GM13977 (cell line): ENCODE results near the gene NACC1.

Experiments
- DNase-seq: peaks from one replicate; pipeline ENCODE4 v3.0.0; 2012; ENCODE audit warnings: low spot score
- in situ Hi-C: fragments of 300-500 bp; cut with MboI; formaldehyde crosslinking; loops from one replicate; pipeline ENCODE4 v1.12.0; 2022; ENCODE audit warnings: low sequenced_read_pairs, low pct_unique_long_range_greater_than_20kb, mixed read lengths, inconsistent platforms; ENCODE audit not compliant: unreplicated experiment
- TF ChIP-seq, protein P1 (sequence below): IDR thresholded peaks from 2 replicates; pipeline ENCODE4 v1.5.1; 2012; ENCODE audit warnings: mild to moderate bottlenecking, control low read depth; ENCODE audit not compliant: insufficient read depth; ENCODE audit errors: extremely low read depth, missing control alignments

The NACC1 gene

DNA sequence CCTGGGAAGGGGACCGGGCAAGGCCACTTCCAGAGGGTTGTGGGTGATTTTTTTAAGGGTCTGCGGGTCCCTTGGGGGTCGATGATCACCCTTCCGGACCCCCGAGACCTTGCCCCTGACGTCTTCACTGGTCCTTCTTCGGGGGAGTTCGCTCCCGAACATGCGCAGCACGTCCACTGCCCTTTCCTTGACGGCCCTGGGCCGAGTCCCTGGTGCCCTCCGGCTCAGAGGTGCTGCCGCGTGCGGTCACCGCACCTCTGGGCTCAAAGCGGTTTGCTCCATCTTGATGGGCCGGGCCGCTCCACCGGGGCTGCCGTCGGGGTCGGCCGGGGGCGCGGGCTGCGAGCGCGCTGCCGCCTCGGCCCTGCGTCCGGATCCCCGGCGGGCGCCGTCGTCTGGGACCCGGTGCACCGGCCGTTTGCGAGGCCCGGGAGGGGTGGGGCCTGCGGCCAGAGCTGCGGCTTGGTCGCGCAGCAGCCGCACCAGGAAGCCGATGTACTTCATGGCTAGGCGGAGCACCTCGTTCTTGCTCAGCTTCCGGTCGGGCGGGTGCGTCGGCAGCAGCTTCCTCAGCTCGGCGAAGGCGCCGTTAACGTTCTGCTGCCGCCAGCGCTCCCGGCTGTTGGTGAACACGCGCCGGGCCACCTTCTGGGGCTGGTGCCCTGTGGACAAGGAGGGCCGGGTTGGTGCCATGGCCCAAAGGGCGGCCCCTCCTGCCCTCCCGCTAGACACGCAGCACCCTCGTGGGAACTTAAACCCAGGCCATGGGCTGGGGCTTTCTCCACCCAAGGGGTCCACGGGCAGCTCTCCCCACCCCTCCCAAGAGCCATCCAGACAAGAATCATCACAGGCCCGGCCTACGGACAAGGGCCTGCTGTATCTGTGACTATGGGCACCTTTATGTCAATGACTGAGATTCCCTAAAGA is 18.7 kb upstream of the NACC1 start:
- in situ Hi-C loops = no loop called here
- TF ChIP-seq, protein P1, sequence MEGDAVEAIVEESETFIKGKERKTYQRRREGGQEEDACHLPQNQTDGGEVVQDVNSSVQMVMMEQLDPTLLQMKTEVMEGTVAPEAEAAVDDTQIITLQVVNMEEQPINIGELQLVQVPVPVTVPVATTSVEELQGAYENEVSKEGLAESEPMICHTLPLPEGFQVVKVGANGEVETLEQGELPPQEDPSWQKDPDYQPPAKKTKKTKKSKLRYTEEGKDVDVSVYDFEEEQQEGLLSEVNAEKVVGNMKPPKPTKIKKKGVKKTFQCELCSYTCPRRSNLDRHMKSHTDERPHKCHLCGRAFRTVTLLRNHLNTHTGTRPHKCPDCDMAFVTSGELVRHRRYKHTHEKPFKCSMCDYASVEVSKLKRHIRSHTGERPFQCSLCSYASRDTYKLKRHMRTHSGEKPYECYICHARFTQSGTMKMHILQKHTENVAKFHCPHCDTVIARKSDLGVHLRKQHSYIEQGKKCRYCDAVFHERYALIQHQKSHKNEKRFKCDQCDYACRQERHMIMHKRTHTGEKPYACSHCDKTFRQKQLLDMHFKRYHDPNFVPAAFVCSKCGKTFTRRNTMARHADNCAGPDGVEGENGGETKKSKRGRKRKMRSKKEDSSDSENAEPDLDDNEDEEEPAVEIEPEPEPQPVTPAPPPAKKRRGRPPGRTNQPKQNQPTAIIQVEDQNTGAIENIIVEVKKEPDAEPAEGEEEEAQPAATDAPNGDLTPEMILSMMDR = no peak
- DNase-seq = peak; percentile 86

DNA sequence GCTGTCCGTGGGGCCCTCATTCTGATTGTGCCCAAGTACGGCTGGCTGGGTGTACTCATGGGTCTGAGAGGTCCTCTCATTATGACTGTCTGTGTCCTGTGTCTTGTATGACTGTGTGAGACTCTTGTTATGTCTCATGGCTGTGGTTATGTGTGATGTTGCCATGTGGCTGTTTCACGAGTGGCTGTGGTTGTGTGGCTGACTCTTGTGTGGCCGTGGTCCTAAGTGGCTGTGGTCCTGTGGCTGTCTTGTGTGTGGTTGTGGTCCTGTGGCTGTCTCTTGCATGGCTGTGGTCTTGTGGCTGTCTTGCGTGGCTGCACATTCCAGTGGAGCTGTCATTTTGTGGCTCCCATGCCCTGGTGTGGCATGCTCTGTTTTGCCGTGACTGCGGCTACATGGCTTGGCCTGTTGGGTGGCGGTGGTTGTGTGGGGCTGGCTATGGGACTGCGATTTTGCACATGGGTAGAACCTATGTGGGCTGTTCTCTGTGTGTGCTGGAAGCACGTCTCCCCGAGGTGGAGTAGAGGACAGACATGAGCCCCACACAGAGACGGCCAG is 18.0 kb upstream of the NACC1 start:
- DNase-seq = peak; percentile 93
- TF ChIP-seq, protein P1 = no peak
- in situ Hi-C loops = no loop called here

DNA sequence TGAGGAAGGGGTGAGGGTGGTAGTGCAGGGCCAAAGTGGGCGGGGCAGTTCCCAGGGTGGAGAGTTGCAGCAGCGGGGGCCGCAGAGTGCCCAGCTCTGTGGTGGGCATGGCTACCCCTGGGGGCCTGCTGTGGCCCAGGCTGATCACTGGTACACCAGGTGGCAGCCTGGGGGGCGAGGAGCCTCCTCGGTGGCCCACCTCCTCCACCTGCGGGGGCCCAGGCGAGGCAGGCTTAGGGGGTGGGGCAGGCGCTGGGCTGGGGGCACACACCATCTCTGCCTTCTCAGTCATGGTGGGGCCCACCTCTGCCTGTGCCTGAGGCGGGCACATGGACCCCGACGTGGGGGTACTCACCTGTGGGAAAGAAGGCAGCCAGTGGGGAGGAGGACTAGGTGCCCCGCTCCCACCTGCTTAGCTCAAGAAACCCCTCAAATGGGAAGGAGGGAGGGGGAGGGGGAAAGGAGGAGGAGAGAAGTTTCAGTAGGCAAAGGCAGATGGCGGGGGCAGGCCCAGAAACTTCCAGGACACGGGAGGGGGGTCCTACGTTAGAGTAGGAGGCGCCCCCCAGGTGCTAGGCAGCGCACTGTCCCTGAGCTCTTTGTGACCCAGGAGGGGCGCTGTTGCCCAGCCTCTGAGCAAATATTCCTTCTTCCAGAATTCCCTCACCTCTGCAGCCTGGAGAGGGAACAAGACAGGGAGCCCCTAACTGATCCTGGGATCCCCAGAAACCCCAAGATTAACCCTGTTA is 17.0 kb upstream of the NACC1 start:
- no peak for DNase-seq
- TF ChIP-seq, protein P1 = peak; percentile 47
- in situ Hi-C loops = no loop called here

DNA sequence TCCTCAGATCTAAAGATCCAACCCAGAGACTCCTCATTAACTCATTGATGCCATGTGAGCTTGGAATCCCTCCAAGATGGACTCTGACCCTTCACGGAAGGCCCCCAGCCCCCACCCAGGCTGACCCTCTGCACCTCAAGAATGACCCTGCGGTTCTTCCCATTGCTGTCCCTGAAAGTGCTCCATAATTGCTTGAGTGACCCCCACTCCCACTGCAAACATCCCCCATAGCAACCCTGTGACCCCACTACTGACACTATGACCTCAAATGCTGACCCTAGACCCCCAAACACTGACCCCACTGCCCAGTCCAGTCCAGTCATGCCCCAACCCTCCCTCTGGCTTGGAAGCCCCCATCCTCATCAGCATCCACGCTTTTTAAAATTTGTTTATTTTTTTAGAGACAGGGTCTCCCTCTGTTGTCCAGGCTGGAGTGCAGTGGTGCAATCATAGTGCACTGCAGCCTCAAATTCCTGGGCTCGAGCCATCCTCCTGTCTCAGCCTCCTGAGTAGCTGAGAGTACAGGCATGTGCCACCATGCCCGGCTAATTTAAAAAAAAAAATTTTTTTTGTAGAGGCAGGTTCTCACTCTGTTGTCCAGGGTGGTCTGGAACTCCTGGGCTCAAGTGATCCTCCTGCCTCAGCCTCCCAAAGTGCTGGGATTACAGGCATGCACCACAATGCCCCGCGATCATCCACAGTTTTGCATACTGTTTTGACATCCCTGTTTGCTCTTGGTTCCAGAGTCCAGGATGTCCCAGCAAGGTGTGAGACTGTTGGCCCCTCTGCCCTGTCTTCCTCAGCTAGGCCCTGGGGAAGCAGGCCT is 16.3 kb upstream of the NACC1 start:
- in situ Hi-C loops = no loop called here
- no peak for DNase-seq
- TF ChIP-seq, protein P1 = no peak

DNA sequence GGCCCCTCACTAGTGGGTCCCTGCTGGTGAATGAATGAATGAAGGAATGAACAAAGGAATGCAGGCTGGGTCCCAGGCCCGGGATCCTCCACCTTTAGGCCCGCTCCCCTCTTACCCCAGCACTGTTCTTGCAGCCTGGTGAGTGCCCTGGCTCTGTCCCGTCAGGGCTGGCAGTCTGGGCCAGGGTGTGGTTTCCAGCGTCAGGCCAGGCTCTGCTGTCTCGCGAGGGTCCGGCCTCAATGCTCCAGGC is 15.7 kb upstream of the NACC1 start:
- DNase-seq = no peak
- in situ Hi-C loops = no loop called here

More for the DNA sequence above, 15.7 kb upstream of the NACC1 start:
- TF ChIP-seq, protein P1 = no peak
